Panc1 (cell line): ENCODE data around the gene ADAM12.

Source experiments
- CTCF ChIP-seq: fragments of 450-650 bp; IDR thresholded peaks from 2 replicates; pipeline ENCODE4 v1.5.1; 2017; ENCODE audit warnings: mild to moderate bottlenecking
- POLR2AphosphoS5 ChIP-seq: IDR thresholded peaks from 2 replicates; pipeline ENCODE4 v1.6.1; 2012; ENCODE audit warnings: mild to moderate bottlenecking, low read depth, low read length, moderate library complexity
- REST ChIP-seq, 2 experiments: IDR thresholded peaks; 2 replicates each; pipeline ENCODE4 v1.6.1; 2011 to 2012; ENCODE audit warnings: low read depth in 2 of 2, control low read depth in 1 of 2, low read length in 1 of 2, mild to moderate bottlenecking in 1 of 2, moderate library complexity in 1 of 2; ENCODE audit not compliant: insufficient read depth in 1 of 2
- SIN3A ChIP-seq: IDR thresholded peaks from 2 replicates; pipeline ENCODE4 v1.6.1; 2012; ENCODE audit warnings: low read depth, mild to moderate bottlenecking, low read length, moderate library complexity, borderline replicate concordance; ENCODE audit not compliant: insufficient read depth

- TF ChIP-seq CTCF (no peak), POLR2AphosphoS5 (no peak), SIN3A (no peak), REST (IDR thresholded peaks at IDR 0.05; ENCODE audit: insufficient read depth in 1 of 2, low read depth in 2 of 2, low read length in 1 of 2) (no peak)
Observed at GRCh38 chr10:125983161-125983560, 405.1 kb downstream of the ADAM12 start.
